GM12874 (cell line): ENCODE data around the gene ME1.

Source experiments
- TF ChIP-seq, protein P1 (sequence below): IDR thresholded peaks from 2 replicates; pipeline ENCODE4 v1.5.1; 2011; ENCODE audit warnings: low read depth, mild to moderate bottlenecking, control low read depth, low read length, moderate library complexity; ENCODE audit not compliant: insufficient read depth

The ME1 gene

GRCh38 chr6:83270971-83271719 is 159.7 kb downstream of the ME1 start:
- TF ChIP-seq, protein P1, sequence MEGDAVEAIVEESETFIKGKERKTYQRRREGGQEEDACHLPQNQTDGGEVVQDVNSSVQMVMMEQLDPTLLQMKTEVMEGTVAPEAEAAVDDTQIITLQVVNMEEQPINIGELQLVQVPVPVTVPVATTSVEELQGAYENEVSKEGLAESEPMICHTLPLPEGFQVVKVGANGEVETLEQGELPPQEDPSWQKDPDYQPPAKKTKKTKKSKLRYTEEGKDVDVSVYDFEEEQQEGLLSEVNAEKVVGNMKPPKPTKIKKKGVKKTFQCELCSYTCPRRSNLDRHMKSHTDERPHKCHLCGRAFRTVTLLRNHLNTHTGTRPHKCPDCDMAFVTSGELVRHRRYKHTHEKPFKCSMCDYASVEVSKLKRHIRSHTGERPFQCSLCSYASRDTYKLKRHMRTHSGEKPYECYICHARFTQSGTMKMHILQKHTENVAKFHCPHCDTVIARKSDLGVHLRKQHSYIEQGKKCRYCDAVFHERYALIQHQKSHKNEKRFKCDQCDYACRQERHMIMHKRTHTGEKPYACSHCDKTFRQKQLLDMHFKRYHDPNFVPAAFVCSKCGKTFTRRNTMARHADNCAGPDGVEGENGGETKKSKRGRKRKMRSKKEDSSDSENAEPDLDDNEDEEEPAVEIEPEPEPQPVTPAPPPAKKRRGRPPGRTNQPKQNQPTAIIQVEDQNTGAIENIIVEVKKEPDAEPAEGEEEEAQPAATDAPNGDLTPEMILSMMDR, result no peak

DNA sequence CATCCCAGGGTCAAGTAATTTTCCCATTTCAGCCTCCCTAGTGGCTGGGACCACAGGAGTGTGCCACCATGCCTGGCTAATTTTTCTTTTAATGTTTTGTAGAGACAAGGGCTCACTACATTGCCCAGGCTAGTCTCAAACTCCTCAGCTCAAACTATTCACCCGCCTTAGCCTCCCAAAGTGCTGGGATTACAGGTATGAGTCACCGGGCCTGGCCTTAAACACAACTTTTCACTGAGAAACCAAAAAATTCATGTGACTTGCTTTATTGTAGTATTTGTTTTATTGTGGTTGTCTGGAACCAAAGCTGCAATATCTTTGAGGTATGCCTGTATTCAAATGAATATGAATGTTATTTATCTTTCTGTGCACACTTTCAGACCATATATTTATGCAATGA is 165.5 kb downstream of the ME1 start:
- TF ChIP-seq, protein P1, result no peak

DNA sequence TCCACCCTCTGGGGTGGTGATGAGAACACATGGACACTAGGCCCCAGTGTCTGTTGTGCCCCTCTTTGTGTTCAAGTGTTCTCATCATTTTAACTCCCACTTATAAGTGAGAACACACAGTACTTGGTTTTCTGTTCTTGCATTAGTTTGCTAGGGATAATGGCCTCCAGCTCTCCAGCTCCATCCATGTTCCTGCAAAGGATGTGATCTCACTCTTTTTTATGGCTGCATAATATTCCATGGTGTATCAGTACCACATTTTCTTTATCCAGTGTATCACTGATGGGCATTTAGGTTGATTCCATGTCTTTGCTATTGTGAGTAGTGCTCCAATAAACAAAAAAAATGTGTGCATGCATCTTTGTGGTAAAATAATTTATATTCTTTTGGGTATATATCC is 170.3 kb downstream of the ME1 start:
- TF ChIP-seq, protein P1, result no peak

- TF ChIP-seq, protein P1, result no peak
These were observed 172.3 kb downstream of the ME1 start for GRCh38 chr6:83258517-83258916.

DNA sequence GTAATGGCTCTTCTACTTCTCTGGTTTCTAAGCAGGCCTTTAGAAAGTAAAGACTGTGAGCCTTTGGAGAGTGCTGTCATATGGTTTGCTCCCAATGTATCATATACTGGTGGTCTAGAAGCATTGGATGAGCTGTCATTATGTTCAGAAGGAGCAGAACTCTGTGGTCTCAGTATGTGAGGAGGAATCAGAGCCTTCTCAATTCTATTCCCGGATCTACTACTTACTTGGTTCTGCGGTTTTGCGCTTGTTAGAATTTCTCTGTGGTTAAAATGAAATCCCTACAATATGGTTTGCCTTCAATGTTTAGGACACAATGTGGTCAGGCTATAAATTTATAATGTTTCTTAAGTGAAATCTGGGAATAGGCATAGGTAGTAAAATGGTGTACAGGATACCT is 173.1 kb downstream of the ME1 start:
- TF ChIP-seq, protein P1, result no peak

DNA sequence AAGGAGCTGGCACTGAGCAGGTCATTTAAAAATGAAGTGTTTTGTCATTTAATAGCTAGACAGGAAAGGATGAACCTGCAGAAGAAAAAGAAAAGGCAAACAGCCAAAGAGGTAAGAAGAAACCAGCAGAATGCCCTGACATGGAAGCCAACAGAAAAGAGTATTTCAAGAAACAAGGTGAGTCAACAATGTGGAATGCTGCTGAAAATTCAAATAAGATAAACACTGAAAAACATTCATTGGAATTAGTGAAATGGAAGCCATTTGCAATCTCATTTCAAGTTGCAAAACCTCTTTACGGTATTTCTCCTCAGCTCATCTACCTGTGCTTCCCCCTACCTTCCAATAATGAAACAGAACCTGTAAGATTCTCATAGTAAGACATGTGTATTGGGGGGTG is 178.1 kb downstream of the ME1 start:
- TF ChIP-seq, protein P1, result no peak

DNA sequence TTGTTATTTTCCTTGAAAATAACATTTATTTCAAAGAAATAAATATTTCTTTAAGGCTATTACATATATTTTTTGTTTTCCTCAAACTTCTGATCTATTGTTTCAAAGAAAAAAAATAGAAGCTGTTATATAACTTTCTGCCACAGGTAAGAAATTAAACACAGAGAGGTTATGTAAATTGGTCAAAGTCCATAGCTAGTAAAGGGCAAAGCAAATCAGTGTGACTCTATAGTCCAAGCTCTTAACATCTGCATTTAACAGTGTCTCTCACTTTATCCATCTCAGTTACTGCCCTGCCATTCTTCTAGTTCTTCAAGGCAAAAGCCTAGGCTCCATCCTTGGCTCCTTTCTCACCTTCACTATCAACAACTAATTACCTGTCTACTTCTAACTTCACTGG is 180.6 kb downstream of the ME1 start:
- TF ChIP-seq, protein P1, result no peak
